ENCODE results near the gene FGFBP2. TPM values are rescaled to one million over a fixed set of nuclear protein-coding genes. Genes with fewer than 3 reads are reported as not detected.

Gene FGFBP2, protein sequence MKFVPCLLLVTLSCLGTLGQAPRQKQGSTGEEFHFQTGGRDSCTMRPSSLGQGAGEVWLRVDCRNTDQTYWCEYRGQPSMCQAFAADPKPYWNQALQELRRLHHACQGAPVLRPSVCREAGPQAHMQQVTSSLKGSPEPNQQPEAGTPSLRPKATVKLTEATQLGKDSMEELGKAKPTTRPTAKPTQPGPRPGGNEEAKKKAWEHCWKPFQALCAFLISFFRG
- 5.7 and 7.0 TPM in 2 replicates for total RNA-seq

DNA sequence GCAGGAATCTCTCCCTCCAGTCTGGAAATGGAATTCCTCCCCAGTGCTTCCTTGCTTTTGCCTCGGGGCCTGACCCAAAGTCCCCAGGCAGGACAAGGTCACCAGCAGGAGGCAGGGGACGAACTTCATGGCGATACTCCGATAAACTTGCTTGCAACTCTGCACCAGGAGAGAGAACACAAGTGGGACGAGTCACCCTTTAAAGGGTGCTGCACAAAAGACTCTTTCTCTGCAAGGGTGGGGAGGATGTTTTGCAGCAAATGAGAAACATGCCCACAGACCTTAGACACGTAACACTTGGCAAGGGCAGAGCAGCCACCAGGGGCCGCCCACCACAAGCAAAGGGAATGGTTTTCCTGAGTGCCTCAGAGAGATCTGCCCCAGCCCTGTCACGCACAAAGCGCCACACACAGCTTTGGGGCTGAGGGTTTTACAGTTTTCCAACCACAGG, at the start of gene FGFBP2:
Gene FGFBP2 (minus strand): TSS at position 175 of the 451 bp plus-strand sequence. CDS start 46 bp downstream, at position 129.
- intact Hi-C loops (cut with micrococcal nuclease): loop anchor here (1.0 kb wide), 2 partner anchors 38 to 301 kb away; no protein-coding TSS in a partner anchor

DNA sequence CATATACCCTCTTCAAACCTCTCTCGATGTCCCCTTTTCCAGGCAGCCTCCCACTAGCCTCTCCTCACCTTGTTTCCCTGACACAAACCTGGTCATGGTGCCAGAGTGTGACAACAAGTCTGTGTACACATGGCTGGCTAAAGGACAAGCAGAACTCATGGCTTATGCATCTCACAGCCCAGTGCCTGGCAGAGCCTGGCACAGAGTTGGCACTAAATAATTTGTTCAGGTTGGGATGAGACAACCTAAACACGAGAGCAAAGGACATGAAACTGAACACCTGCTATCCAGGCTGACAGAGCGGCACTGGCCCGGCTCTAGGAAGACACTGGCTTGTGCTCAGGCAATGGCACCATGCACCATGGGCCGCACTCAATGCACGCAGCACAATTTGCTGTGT, 48.2 kb upstream of the FGFBP2 start:
- intact Hi-C loops (cut with micrococcal nuclease): no loop called here

DNA sequence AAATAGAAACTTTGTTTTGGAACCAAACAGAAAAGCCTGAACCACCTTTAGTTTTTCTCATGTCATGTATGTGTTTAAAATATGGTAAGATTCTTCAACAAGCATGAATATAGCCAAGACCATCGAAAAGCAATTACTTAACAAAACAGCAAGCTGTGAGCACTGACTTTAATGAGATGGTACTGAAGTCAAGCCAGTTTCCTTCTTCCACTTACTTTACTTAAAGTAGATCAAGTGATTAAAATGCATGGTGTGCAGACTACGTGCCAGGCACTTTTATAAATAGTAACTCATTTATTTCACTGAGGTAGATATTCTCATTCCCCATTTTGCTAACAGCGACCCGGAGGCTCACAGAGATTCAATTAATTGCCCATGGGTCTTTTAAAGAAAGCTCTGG, 46.2 kb upstream of the FGFBP2 start:
- intact Hi-C loops (cut with micrococcal nuclease): no loop called here

DNA sequence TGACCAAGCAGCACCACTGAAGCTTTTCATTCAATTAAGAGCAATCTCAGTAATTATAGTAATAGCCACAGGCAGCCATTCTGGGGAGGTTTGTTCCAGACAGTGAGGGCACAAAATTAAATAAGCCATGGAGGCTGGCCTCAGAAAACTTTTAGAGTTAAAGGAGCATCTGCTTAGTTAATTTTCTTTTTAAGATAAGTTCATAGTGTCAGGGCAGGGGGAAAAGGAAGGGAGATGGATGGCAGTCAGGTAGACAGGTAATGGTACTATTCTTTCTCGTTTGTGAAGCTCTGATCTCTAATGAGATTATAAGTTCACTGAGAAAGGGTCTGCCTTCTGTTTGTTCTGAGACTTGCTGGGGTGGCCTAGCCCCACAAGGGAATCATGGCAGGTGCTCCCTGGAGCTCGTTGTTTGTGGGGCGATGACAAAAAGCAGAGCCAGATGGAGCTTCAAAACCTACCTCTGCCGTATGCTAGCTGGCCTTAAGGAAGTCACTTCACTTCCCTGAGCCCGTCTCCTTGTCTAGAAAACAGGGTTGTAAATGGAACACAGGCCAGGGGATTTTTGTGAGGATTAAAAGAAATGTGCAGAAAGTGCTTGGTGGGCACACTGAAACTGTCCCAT, 44.6 kb upstream of the FGFBP2 start:
- intact Hi-C loops (cut with micrococcal nuclease): no loop called here

DNA sequence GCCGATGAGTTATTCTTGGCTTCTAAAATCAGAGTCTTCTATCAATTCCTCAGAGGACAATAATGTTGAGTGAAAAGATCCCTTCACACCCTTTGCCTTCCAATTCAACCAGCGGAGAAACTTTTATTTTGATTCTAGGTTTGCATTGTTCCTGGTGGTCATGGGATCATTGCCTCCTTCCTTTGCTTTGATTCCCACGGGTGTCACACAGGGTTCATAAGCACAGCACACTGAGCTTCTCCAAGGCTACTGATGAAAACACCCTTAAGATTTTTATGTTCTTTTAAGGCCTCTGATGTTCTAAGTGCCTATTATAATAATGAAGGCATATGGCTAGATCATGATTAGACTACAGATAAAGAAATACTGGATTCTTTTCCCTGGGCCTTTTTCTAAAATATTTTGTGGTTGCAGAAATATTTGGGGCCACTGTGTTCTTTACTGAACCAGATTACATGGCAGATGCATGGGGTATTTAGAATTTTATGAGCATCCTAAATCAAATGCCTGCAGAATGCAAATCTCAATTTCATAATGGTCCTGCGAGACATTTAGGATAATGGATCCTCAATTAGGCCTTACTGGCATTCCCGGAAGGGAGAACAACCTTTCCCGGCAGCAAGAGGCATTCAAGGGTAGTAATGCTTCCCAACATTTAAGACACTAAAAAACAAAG, 43.9 kb upstream of the FGFBP2 start:
- intact Hi-C loops (cut with micrococcal nuclease): no loop called here

DNA sequence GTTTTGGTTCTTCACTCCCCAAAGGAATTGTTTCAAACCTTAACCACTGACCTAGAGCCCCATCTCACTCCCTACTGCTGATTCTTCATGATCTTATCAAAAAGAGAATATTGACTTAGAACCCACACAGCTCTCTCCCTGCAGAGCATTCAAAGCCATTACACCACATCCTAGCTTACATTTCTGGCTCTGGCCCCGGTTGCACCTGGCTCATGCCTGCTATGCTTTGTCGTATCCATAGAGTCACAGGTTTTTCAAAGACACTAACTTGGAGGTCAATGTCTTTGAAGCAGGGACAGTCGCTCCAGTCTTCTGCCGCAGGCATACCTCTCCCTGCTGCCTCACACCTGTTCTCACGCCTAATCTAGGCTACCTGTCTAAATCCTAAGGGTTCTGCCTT, 42.7 kb upstream of the FGFBP2 start:
- intact Hi-C loops (cut with micrococcal nuclease): no loop called here

DNA sequence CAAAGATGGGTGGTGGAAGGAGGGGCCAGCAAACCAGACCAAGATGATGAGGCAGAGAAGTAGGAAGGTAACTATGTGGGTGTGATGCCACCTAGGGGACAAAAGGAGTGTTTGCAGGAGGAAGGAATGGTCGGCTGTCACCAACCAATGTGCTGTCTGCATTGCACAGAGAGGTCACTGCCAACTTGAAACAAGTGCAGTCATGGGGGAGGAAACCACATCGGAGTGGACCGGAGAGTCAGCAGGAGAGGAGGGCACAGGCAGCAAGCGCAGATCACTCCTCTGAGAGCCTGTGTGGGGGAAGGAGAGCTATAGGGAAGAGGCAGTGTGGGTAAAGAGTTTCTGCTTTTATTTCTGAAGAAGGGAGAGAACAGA, 38.5 kb upstream of the FGFBP2 start:
- intact Hi-C loops (cut with micrococcal nuclease): loop anchor here (1.0 kb wide), 6 partner anchors 38 to 770 kb away; partner anchors contain the start of gene FGFBP2

DNA sequence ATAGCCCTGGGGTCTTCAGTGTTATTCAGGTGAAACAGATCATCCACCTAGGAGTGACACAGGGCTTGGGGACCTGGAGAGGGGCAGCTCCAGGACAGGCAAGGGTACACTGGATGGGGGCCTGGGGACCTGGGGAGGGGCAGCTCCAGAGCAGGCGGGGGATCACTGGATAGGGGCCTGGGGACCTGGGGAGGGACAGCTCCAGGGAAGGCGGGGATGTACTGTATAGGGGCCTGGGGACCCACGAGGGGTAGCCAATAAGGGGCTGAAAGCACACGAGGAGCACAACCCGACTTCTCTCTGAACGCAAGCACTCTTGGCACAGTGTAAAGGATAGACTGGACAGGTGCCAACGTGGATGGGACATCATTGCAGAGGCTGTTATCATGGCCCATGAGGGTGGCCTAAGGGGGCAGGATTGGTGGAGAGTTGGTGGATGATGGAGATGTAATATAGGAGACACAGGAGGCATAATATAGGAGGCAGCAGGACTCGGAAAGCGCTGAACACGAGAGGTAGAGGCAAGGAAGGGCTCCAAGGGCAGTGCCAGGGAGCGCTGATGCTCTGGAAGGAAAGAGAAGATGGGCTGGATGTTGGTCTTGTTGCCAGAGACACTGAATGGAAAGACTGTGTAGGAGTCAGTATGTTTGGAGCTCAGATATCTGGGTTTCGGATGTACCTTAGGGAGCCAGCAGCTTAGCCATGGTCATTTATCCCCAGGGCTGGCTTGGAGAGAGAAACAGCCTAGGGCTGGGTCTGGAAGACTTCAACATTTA, 37.9 kb upstream of the FGFBP2 start:
- intact Hi-C loops (cut with micrococcal nuclease): loop anchor here (1.0 kb wide), 6 partner anchors 38 to 770 kb away; partner anchors contain the start of gene FGFBP2

DNA sequence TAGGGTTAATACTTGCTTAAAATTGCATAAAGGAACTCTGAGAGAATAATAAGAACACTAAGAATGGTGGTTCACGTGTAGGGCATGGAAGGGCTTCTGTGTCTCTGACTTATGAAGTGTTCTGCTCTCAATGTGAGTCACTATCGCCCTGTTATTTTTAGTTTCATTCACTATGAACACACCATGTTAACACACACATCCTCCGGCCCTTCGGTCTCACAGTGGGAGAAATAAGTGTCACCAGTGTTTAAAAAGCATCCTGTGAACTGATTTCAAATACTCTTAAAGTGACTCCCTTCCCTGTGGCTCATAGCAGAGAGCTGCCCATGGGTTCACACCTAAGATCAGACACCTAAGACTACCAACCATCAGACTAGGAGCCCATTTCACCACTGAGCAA, 33.8 kb upstream of the FGFBP2 start:
- intact Hi-C loops (cut with micrococcal nuclease): no loop called here

DNA sequence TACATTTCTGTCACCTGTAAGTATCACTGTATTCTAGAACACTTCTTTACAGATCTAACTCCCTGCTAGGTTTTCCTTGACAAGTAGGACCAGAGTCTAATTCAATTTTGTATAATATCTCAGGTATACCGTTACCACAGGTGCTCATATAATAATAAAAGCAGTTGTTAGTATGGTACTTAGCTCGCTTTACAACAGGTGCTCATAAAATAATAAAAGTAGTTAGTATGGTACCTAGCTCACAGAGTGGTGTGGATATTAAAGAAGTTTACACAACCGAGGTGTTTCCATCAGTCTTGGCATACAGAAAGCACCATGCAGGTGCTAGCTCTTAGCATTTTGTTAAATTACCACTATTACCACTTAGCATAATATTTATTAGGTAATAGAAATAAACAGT, 32.9 kb upstream of the FGFBP2 start:
- intact Hi-C loops (cut with micrococcal nuclease): no loop called here

DNA sequence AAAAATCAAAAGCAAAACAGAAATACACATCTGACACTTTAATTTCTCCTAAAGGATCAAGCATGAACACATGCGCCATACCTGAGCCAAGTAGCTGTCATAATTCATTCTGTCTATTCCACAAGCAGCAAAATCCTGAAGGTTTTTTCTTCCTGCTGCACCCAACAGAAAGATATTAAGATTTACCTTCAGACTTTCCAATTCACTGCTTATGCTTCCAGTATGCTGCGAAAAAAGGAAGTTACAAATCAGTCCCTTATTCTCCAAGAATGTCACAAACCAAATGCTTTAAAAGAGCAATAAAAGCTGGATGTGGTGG, 29.2 kb upstream of the FGFBP2 start:
- intact Hi-C loops (cut with micrococcal nuclease): no loop called here

DNA sequence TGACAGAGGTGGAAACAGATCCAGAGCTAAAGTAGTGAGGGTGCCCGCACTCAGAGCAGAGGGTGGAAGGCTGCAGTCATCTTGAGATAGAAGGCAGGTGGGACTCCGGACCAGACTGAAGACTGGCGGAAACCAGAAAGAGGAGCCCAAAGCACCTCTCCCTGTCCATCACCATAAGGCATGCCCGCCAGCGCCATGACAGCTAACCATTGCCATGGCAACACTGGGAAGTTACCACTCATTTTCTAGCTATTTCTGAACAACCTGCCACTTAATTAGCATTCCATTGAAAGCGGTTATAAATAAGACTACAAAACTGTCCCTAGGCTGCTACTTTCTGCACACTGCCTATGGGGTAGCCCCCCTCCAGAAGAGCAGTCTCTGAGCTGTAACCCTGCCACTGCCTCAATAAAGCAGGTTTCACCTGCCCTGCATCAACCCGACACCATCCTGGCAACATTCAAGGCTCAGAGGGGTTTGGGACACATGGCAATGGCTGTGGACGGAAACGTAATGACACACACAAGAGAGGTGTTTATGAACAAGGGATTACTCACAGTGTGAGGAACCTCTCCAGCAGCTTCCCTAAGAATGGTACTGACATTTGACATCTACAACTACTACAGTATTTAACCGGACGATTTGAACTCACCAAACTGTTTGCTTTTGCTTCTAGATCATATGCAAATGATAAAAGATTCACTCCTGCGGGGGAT, 27.8 kb upstream of the FGFBP2 start:
- intact Hi-C loops (cut with micrococcal nuclease): no loop called here

DNA sequence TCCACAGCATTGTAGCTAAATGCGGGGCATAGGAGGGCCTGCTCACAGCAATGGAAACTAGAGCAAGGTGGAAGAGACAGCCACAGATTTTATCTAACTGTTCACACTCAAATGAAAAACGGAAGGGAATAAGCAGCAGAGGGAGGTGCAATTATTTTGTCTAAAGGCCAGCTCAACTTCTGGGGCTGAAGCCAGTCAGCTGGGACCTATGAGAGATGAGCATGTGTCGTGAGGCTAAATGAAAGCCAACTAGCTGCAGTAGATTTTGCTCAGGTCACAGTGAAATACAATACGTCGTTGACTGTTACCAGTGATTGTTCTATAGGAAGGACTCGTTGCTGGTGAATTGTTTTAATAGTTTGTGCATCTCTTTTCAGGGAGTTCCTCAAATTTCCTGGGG, 26.4 kb upstream of the FGFBP2 start:
- intact Hi-C loops (cut with micrococcal nuclease): no loop called here

DNA sequence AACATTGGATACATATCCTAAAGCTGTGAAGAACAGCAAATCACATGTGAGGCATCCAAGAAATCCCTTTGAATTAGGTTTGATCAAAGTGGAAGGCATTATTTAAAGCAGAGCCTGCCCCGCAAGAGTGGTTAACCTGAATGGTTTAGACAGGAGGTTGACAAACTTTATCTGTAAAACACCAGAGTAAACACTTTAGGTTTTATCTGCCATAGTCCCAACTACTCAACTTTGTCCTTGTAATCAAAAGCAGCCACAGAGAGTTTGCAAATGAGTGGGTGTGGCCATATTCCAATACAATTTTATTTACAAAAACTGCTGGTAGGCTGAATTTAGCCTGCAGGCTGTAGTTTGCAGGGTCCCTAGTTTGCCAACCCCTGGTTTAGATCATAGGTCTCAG, 25.2 kb upstream of the FGFBP2 start:
- intact Hi-C loops (cut with micrococcal nuclease): no loop called here

DNA sequence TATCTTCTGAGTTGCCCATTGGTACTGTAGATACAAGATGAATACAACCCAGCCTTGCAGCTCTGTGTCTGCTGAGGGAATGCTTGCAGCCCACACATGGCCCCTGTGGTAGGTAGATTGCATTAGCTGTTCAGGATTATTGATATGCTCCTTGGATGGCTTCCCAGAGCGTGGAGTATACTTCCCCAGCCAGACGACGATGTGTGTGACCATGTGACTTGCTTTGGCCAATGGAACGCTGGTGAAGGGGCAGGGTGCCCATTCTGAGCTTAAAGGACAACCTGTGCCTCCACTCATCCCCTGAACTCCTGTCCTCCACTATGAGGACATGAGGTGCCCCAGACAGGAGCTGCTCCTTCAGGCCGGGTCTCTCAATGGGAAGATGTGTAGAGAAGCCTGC, 23.9 kb upstream of the FGFBP2 start:
- intact Hi-C loops (cut with micrococcal nuclease): no loop called here

DNA sequence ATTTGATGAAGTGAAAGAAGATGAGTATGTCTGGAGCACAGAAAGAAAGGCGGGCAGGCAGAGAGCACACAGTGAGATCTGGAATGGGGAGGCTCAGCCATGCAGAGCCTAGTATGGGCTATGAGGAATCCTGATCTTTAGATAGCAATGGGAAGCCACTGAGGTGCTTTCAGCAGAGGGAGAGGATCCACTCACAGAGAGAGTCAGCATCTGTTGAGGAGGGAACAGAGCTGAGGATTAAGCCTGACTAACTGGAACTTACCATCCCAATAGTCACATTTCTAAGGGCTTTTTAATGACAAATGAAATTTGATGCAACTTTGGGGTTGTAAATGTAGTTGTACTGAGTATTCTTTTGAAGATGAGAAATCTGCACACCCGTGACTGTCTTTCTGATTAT, 20.6 kb upstream of the FGFBP2 start:
- intact Hi-C loops (cut with micrococcal nuclease): no loop called here

DNA sequence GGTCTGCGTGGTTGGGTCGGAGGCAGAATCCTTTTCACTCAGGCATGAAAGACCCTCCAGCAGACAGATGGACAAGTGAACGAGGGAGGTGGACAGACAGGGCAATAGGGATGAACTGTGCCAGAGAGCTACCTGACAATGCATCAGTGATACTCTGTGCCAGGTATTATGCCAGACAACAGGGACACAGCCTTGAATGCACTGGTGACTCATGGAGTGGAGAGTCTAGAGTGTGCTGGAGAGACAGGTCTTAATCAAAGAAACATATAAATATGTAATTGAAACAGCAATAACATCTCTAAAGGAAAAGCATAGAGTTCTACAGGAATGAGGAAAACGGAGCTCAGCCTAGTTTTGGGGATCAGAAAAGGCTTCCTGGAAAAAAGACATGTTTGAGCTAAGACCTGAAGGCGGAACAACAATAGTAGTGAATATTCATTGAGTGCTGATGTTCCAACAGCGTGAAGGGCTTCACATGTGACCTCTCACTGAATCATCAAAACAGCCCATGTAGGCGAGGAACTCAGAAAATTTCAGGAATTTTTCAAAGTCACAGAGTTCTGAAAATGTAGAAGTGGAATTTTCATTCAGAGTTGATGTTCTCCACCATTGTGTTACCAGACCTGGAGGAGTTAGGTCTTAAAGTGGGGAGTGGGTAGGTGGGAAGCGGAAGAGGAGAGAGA, 20.0 kb upstream of the FGFBP2 start:
- intact Hi-C loops (cut with micrococcal nuclease): no loop called here

DNA sequence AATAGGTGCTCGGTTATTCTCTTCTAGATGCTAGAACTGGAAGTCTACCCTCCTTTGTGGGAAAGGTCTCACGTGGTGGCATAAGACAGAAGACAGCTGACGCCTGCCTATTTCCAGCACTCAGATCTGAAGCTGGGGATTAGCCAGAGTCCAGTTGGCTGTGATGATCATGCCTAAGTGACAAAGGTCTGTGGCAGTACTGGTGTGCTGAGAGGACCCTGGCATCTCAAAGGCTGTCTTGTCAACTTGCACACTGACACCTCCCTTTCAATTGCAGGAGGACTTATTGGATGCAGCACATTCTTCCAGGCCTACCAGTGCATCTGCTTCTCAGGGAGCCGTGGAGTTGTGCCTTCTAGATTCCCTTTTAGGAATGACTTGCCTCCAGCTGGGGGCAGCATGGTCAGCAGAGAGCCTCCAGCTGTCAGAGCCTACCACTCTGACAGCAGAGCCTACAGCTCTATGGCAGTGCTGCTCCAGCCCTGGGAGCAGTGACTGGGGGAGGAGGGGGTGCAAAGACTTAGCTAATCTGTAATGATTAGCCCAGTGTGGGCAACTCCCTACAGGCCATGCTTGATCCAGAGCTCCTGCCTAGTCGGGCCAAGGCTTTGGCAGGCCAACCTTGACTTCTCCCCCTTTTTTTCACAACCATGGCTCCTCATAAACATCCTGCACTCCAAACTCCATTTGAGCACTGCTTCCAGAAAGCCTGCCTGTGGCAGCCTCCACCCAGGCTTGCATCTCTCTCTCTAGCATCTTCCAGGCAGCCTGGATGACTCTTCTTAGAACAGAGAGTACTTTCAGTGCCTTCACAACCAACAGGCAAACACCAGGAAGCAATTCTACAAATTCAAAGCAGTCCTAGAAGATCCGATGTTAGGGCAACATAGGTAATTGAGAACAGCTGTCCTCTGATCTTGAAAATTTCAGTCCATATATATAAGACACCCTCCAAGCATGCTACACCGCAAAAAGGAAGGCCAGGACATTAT, 13.8 kb upstream of the FGFBP2 start:
- intact Hi-C loops (cut with micrococcal nuclease): no loop called here

DNA sequence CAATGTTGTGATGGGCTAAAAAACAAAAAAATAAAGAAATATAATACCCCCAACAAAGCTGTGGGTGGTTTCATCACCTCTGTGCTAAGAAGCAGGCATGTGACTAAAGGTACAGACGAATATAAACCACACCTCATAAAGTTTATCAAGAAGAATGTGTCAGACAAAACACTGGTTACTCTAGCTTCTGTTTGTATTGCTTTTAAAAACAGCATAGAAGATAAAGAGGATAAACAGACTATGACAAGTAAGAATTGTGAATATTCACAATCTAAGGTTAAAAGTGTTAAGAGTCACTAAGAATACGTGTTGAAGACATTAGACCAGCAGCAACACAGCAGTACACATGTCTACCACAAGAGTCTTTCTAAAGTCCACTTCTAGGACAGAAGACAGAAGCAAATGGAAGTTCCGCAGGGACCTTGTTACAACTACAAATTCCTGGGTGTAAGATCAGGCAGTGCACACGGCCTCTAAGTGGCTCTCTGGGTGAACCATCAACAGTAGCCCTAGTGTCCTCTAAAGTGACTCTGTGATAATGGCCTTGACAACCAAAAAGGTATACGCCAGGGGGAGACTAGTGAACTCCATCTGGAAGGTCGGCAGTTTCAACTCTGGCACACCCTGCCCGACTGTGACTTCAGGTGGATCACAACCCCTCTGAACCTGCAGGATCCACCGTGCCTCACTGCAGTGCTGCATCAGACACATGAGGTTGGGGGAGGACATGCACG, 8.3 kb upstream of the FGFBP2 start:
- intact Hi-C loops (cut with micrococcal nuclease): no loop called here
